Endothelial cell (in vitro differentiated cells): ENCODE results near the gene PTPN14. TPM values are rescaled to one million over a fixed set of nuclear protein-coding genes. Genes with fewer than 3 reads are reported as not detected.

ENCODE experiments used
- DNase-seq: peaks from one replicate; pipeline ENCODE4 v3.0.0; 2021; ENCODE audit warnings: low spot score
- H3K27ac Mint-ChIP-seq: one replicate; pipeline ENCODE4 v1.8.0; 2021; ENCODE audit warnings: mixed read lengths, inconsistent platforms; ENCODE audit not compliant: unreplicated experiment
- H3K27me3 Mint-ChIP-seq: one replicate; pipeline ENCODE4 v1.8.0; 2021; ENCODE audit warnings: mild to moderate bottlenecking, moderate library complexity, mixed read lengths, inconsistent platforms; ENCODE audit not compliant: unreplicated experiment
- H3K36me3 Mint-ChIP-seq: one replicate; pipeline ENCODE4 v1.8.0; 2021; ENCODE audit warnings: mild to moderate bottlenecking, low read depth, mixed read lengths, inconsistent platforms; ENCODE audit not compliant: unreplicated experiment
- H3K4me1 Mint-ChIP-seq: one replicate; pipeline ENCODE4 v1.8.0; 2021; ENCODE audit warnings: mild to moderate bottlenecking, mixed read lengths, inconsistent platforms; ENCODE audit not compliant: unreplicated experiment
- H3K4me3 Mint-ChIP-seq: one replicate; pipeline ENCODE4 v1.8.0; 2021; ENCODE audit warnings: mild to moderate bottlenecking, mixed read lengths, inconsistent platforms; ENCODE audit not compliant: unreplicated experiment
- H3K9me3 Mint-ChIP-seq: one replicate; pipeline ENCODE4 v1.8.0; 2021; ENCODE audit warnings: mixed read lengths, inconsistent platforms; ENCODE audit not compliant: unreplicated experiment
- total RNA-seq: library from RNA; stranded (reverse); fragmentation: NEBNext Ultra II Directional; extraction: Animal tissue kit (Norgen Biotek cat#: 25700); gene quantifications from one replicate; pipeline ENCODE4 v1.2.1, GENCODE V29; 2021; ENCODE audit not compliant: unreplicated experiment
- TF ChIP-seq, protein P1 (sequence below): fragments of 200-600 bp; sonication (generic); IDR thresholded peaks from one replicate; pipeline ENCODE4 v1.5.0; 2021; ENCODE audit warnings: antibody characterized with exemption; ENCODE audit not compliant: unreplicated experiment

PTPN14 gene
- total RNA-seq, 1 donor from 2014 or later = 46.3 TPM

DNA sequence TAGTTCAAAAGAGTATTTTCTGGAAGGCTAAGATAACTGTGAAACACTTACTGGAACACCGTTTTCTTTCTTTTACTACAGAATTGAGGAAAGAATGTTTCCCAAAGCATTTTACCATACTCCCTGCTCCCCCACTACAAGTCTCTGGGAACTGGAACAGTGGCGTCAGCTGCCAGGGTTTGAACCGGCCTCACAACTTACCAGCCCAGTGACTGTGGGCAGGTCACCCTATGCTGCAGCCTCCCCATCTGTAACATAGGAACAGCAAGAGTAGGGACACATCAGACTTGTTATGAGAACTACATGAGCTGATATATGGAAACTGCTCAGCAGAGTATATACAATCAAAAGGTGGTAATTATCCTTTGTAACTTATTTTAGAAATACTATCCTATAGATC is 91.5 kb downstream of the PTPN14 start:
- TF ChIP-seq, protein P1, sequence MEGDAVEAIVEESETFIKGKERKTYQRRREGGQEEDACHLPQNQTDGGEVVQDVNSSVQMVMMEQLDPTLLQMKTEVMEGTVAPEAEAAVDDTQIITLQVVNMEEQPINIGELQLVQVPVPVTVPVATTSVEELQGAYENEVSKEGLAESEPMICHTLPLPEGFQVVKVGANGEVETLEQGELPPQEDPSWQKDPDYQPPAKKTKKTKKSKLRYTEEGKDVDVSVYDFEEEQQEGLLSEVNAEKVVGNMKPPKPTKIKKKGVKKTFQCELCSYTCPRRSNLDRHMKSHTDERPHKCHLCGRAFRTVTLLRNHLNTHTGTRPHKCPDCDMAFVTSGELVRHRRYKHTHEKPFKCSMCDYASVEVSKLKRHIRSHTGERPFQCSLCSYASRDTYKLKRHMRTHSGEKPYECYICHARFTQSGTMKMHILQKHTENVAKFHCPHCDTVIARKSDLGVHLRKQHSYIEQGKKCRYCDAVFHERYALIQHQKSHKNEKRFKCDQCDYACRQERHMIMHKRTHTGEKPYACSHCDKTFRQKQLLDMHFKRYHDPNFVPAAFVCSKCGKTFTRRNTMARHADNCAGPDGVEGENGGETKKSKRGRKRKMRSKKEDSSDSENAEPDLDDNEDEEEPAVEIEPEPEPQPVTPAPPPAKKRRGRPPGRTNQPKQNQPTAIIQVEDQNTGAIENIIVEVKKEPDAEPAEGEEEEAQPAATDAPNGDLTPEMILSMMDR = no peak
- DNase-seq = no peak
- Mint-ChIP-seq H3K9me3 (no peaks in the 10 kb centered on the region), H3K27me3 (peaks cover 3% of the 10 kb centered on the region), H3K36me3 (peaks cover 5% of the 10 kb centered on the region), H3K27ac (peak overlapping the region; percentile 94), H3K4me3 (no peak overlapping the region), H3K4me1 (peaks cover 26% of the 10 kb centered on the region)

DNA sequence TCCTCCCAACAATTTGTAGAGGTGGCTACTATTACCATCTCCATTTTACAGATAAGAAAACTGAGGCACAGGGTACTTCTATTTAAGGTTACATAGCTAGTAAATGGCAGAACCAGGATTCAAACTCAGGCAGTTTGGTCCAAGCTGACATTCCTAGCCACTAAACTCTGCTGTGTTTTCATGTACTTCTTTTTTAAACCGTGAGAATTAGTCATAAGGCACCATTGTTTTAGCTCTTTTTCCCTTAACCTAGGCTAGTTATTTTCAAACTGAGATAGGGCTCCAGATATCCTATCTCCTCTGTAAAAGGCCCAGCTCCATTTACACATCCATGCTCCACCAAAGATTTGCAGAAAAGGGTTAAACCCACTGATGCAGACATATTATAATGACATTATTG is 92.9 kb downstream of the PTPN14 start:
- Mint-ChIP-seq H3K27me3 (peaks cover 4% of the 10 kb centered on the region), H3K4me1 (peaks cover 34% of the 10 kb centered on the region), H3K4me3 (no peak overlapping the region), H3K27ac (peak overlapping the region; percentile 49), H3K9me3 (no peaks in the 10 kb centered on the region), H3K36me3 (peaks cover 5% of the 10 kb centered on the region)
- no peak for DNase-seq
- TF ChIP-seq, protein P1 = no peak

DNA sequence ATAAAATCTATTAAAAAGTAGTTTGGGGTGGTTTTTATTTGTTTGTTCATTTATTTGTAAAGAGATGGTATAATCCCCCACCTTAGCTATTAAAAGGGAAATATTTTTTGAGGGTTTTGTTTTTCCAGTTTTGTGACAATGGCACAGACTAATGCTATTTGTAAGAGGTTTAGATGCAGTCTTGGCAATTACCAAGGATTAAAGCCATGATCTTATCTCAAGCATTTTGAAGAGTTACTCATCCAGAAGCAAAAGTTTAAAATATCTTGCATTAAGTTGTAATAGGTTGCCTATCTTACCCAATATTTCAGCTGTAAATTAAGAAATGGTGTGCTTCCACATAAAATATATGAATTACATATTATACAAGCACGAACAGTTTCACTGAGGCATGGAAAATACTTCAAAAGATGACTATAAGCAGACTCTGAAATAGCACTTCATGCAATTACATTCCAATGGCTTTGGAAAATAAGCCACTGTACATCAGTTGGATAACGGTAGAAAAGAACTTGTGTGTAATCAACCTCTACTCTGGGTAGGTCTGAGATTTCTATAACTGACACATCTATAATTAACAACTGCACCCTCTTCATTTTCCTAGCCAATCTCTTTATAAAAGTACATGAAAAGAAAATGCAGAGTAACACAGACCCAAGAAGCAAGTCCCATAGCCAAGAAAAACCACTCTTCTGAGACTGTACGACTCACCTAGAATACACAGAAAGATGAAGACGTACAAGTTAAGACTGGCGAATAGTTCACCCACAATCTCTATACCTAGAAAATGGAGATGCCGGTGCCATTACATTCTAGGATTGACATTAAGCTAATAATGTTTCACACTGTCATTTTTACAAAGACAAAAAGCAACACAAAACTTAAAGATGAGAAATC is 95.2 kb downstream of the PTPN14 start:
- H3K4me3 Mint-ChIP-seq = no peak overlapping the region
- peaks cover 5% of the 10 kb centered on the region for H3K27me3 Mint-ChIP-seq
- TF ChIP-seq, protein P1 = no peak
- peaks cover 33% of the 10 kb centered on the region for H3K4me1 Mint-ChIP-seq
- no peaks in the 10 kb centered on the region for H3K36me3 Mint-ChIP-seq
- DNase-seq = no peak
- H3K9me3 Mint-ChIP-seq = no peaks in the 10 kb centered on the region
- H3K27ac Mint-ChIP-seq = no peak overlapping the region

DNA sequence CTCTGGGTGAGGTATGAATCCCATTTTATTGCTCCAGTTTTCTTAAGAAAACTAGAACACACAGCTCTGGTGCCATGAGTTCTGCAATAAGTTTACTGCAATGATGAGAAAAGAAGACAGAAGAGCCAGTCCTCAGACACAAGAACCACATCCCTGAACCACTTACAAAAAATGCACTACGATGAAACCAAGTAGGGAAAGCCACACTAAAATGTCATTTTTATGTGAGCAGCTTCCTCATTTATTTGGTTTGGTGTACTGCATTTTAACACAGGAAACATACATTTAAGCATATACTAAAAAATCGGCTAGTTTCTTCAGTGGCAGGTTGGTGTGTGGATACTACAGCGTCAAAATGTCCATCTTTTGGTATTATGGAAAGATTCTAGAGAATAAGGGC is 95.9 kb downstream of the PTPN14 start:
- peaks cover 29% of the 10 kb centered on the region for H3K4me1 Mint-ChIP-seq
- H3K27ac Mint-ChIP-seq = no peak overlapping the region
- H3K9me3 Mint-ChIP-seq = no peaks in the 10 kb centered on the region

More for the DNA sequence above, 95.9 kb downstream of the PTPN14 start:
- peaks cover 4% of the 10 kb centered on the region for H3K27me3 Mint-ChIP-seq
- no peaks in the 10 kb centered on the region for H3K36me3 Mint-ChIP-seq
- no peak for DNase-seq
- TF ChIP-seq, protein P1 = no peak
- no peak overlapping the region for H3K4me3 Mint-ChIP-seq
